ENCODE results near the gene C6. TPM values are rescaled to one million over a fixed set of nuclear protein-coding genes. Genes with fewer than 3 reads are reported as not detected.

C6 gene
- not detected in 5 replicates for total RNA-seq (2022; extraction: Qiagen RNA extraction; ENCODE audit: low read depth)

DNA sequence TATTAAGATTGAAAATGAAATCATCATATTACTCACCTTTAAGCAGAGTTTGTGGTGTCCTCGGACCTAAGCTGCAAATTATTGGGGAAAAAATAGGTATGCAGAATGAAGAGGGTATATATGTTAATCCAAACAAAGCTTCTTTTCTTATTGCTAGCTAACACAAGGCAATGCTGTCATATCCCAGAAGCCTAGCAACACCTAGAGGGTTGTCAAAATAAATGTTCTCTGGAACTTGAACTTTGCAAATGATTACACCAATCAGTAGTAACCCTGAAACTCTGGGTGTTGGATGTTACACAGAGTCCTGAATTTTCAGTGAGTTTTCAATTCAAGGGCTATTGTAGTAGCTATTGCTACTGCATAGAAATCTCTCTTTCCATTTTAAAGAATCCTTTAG is at the start of gene C6:
TSS of gene C6 (minus strand) at position 193 of the 400 bp plus-strand sequence. CDS start 10,302 bp downstream, outside the sequence.

Other genes starting within 250 kb of the C6 start
- gene MROH2B, start 142.2 kb downstream of the C6 start, total RNA-seq (2022; extraction: Qiagen RNA extraction; ENCODE audit: low read depth): not detected in 5 replicates